HCT116 (cell line): ENCODE results near the gene NAA60. TPM values are rescaled to one million over a fixed set of nuclear protein-coding genes. Genes with fewer than 3 reads are reported as not detected.

ENCODE experiments used
- ATAC-seq: fragments of 200-7000 bp; cut with Tn5 transposase; 2 replicates; pipeline ENCODE4 v1.9.1; 2020; ENCODE audit warnings: mild to moderate bottlenecking, moderate library complexity
- BruUV-seq: library from RNA; stranded (reverse); fragments of 400-500 nt; replicated peaks from 2 replicates; lab custom pipeline; 2021; lab: Mats Ljungman, UMichigan
- CTCF ChIA-PET: fragments of 300-600 bp; sonication (Branson Sonifier 250); formaldehyde crosslinking; loops from one replicate; lab custom pipeline; 2021; ENCODE audit warnings: antibody characterized with exemption; lab: Charles Lee
- POLR2A ChIA-PET: fragments of 300-600, 350-600 bp; sonication (Branson Sonifier 250); formaldehyde crosslinking; loops from one replicate; lab custom pipeline; 2021; ENCODE audit warnings: antibody characterized with exemption; lab: Charles Lee
- RAD21 ChIA-PET, 2 experiments: fragments of 300-600 bp; sonication (Branson Sonifier 250); formaldehyde crosslinking; loops; one replicate each; lab custom pipeline; 2023; ENCODE audit warnings: low total read pairs in 2 of 2; ENCODE audit not compliant: uncharacterized antibody in 2 of 2, unreplicated experiment in 2 of 2, low non-redundant PET in 1 of 2; lab: Charles Lee
- DNase-seq: peaks from one replicate; pipeline ENCODE4 v3.0.0-alpha.2; 2010; ENCODE audit warnings: low read depth, low spot score
- H2AFZ ChIP-seq: fragments of 200-600 bp; shearing (Covaris generic), sonication (generic); 2 replicates; pipeline ENCODE4 v1.6.1; 2017; ENCODE audit warnings: low read depth, mixed run types, mixed read lengths, antibody characterized with exemption, low read length; ENCODE audit not compliant: poor library complexity, severe bottlenecking
- H3K27ac ChIP-seq: 2 replicates; pipeline ENCODE4 v1.5.1; 2012; ENCODE audit warnings: low read depth, low read length
- H3K27me3 ChIP-seq: fragments of 200-600 bp; sonication (generic); 2 replicates; pipeline ENCODE4 v1.6.1; 2016; ENCODE audit warnings: mixed run types, low read length, mixed read lengths; ENCODE audit not compliant: insufficient read depth
- H3K36me3 ChIP-seq, 2 experiments: fragments of 200-500 bp in 1 of 2; fragments of 200-600 bp in 1 of 2; sonication (Bioruptor generic) in 1 of 2; sonication (generic) in 1 of 2; 2 replicates each; pipeline versions ENCODE4 v1.5.1 to v1.6.1; 2014 to 2016; ENCODE audit warnings: low read length in 2 of 2, inconsistent platforms in 1 of 2, mixed read lengths in 1 of 2, mixed run types in 1 of 2; ENCODE audit not compliant: insufficient read depth in 2 of 2, control insufficient read depth in 1 of 2
- H3K4me1 ChIP-seq, 2 experiments: fragments of 200-600 bp in 1 of 2; sonication (generic) in 1 of 2; 2 replicates each; pipeline versions ENCODE4 v1.5.1 to v1.6.1; 2012 to 2017; ENCODE audit warnings: low read length in 2 of 2, inconsistent platforms in 1 of 2, mild to moderate bottlenecking in 1 of 2, mixed read lengths in 1 of 2, mixed run types in 1 of 2, moderate library complexity in 1 of 2; ENCODE audit not compliant: insufficient read depth in 2 of 2, control insufficient read depth in 1 of 2
- H3K4me2 ChIP-seq: fragments of 200-600 bp; sonication (generic); 2 replicates; pipeline ENCODE4 v1.6.1; 2017; ENCODE audit warnings: mixed run types, low read length, mixed read lengths
- H3K4me3 ChIP-seq, 2 experiments: fragments of 200-600 bp in 1 of 2; sonication (generic) in 1 of 2; replicated peaks in 1 of 2; 2 replicates each; pipeline ENCODE4 v1.5.1; 2011 to 2016; ENCODE audit warnings: low read length in 2 of 2, control low read depth in 1 of 2, low read depth in 1 of 2, mild to moderate bottlenecking in 1 of 2, mixed read lengths in 1 of 2, mixed run types in 1 of 2
- H3K79me2 ChIP-seq: fragments of 200-600 bp; sonication (generic); 2 replicates; pipeline ENCODE4 v1.6.1; 2017; ENCODE audit warnings: mild to moderate bottlenecking, mixed run types, low read length, moderate library complexity, mixed read lengths; ENCODE audit not compliant: insufficient read depth
- H3K9ac ChIP-seq: fragments of 200-600 bp; sonication (generic); 2 replicates; pipeline ENCODE4 v1.6.1; 2016; ENCODE audit warnings: low read length, mixed read lengths
- H3K9me2 ChIP-seq: fragments of 200-600 bp; sonication (generic), shearing (Covaris generic); 2 replicates; pipeline ENCODE4 v1.6.1; 2017; ENCODE audit warnings: mixed run types, mild to moderate bottlenecking, moderate library complexity; ENCODE audit not compliant: insufficient read depth
- H3K9me3 ChIP-seq, 2 experiments: fragments of 200-500 bp in 1 of 2; fragments of 200-600 bp in 1 of 2; sonication (Bioruptor generic) in 1 of 2; sonication (generic) in 1 of 2; 2 replicates each; pipeline ENCODE4 v1.6.1; 2014 to 2017; ENCODE audit warnings: low read length in 2 of 2, mixed read lengths in 2 of 2, inconsistent platforms in 1 of 2, low read depth in 1 of 2, mild to moderate bottlenecking in 1 of 2, mixed run types in 1 of 2, moderate library complexity in 1 of 2; ENCODE audit not compliant: control insufficient read depth in 1 of 2, insufficient read depth in 1 of 2
- H4K20me1 ChIP-seq: fragments of 200-600 bp; sonication (generic), shearing (Covaris generic); 2 replicates; pipeline ENCODE4 v1.6.1; 2017; ENCODE audit warnings: mixed run types, mild to moderate bottlenecking, moderate library complexity; ENCODE audit not compliant: insufficient read depth
- CBX3 ChIP-seq: IDR thresholded peaks from 2 replicates; pipeline ENCODE4 v1.6.1; 2012; ENCODE audit warnings: low read depth
- EZH2phosphoT487 ChIP-seq: fragments of 200-600 bp; IDR thresholded peaks from 2 replicates; pipeline ENCODE4 v1.6.1; 2018; ENCODE audit warnings: antibody characterized with exemption, borderline replicate concordance
- POLR2A ChIP-seq: IDR thresholded peaks from 2 replicates; pipeline ENCODE4 v1.7.0; 2011; ENCODE audit warnings: borderline replicate concordance; ENCODE audit not compliant: insufficient read depth, insufficient read length; ENCODE audit errors: extremely low read depth
- POLR2AphosphoS5 ChIP-seq: IDR thresholded peaks from 2 replicates; pipeline ENCODE4 v1.6.1; 2011; ENCODE audit warnings: mild to moderate bottlenecking, low read depth, low read length, moderate library complexity
- RAD21 ChIP-seq: IDR thresholded peaks from 2 replicates; pipeline ENCODE4 v1.6.1; 2012; ENCODE audit warnings: low read depth, mild to moderate bottlenecking
- YY1 ChIP-seq: IDR thresholded peaks from 2 replicates; pipeline ENCODE4 v1.6.1; 2011; ENCODE audit warnings: low read length, low read depth, moderate library complexity, mild to moderate bottlenecking; ENCODE audit not compliant: insufficient replicate concordance; ENCODE audit errors: extremely low read depth
- ZFX ChIP-seq: fragments of 450-650 bp; IDR thresholded peaks from 2 replicates; pipeline ENCODE4 v1.6.1; 2017
- intact Hi-C: fragments of 100-400 bp; cut with micrococcal nuclease; formaldehyde crosslinking; loops from 2 replicates; pipeline ENCODE4 v1.10.0; 2022
- total RNA-seq: library from RNA; stranded (reverse); gene quantifications from one replicate; pipeline ENCODE4 v1.2.1, GENCODE V29; 2021; ENCODE audit not compliant: unreplicated experiment
- TF ChIP-seq, protein P1 (sequence below): IDR thresholded peaks from 2 replicates; pipeline ENCODE4 v1.6.1; 2012
- TF ChIP-seq, protein P2 (sequence below): IDR thresholded peaks from 2 replicates; pipeline ENCODE4 v1.6.1; 2011; ENCODE audit warnings: mild to moderate bottlenecking, low read length, moderate library complexity; ENCODE audit not compliant: insufficient replicate concordance; ENCODE audit errors: extremely low read depth
- TF ChIP-seq, protein P3 (sequence below): IDR thresholded peaks from 2 replicates; pipeline ENCODE4 v1.6.1; 2012; ENCODE audit warnings: low read depth

NAA60 gene
- total RNA-seq, 1 experiment from 2014 or later: 32.2 TPM

- H3K27me3 ChIP-seq: no peaks in the 10 kb centered on the region
- H3K4me1 ChIP-seq: no peaks in the 10 kb centered on the region
- no peak overlapping the region for H3K4me3 ChIP-seq
- BruUV-seq: no TSS peak
- RAD21 ChIA-PET: no interaction called here
- no peak for ATAC-seq
- peaks cover 5% of the 10 kb centered on the region for H3K79me2 ChIP-seq
- H3K36me3 ChIP-seq: peaks cover 4 to 7% of the 10 kb centered on the region in 2 experiments; a peak in 3 of 4 replicates
- H3K9me3 ChIP-seq: no peaks in the 10 kb centered on the region
- H3K9ac ChIP-seq: no peak overlapping the region
- intact Hi-C loops: no loop called here
- no peak overlapping the region for H3K27ac ChIP-seq
- no peak for TF ChIP-seq POLR2AphosphoS5
- TF ChIP-seq CBX3: no peak
- TF ChIP-seq, protein P1, sequence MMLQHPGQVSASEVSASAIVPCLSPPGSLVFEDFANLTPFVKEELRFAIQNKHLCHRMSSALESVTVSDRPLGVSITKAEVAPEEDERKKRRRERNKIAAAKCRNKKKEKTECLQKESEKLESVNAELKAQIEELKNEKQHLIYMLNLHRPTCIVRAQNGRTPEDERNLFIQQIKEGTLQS: no peak
- TF ChIP-seq, protein P2, sequence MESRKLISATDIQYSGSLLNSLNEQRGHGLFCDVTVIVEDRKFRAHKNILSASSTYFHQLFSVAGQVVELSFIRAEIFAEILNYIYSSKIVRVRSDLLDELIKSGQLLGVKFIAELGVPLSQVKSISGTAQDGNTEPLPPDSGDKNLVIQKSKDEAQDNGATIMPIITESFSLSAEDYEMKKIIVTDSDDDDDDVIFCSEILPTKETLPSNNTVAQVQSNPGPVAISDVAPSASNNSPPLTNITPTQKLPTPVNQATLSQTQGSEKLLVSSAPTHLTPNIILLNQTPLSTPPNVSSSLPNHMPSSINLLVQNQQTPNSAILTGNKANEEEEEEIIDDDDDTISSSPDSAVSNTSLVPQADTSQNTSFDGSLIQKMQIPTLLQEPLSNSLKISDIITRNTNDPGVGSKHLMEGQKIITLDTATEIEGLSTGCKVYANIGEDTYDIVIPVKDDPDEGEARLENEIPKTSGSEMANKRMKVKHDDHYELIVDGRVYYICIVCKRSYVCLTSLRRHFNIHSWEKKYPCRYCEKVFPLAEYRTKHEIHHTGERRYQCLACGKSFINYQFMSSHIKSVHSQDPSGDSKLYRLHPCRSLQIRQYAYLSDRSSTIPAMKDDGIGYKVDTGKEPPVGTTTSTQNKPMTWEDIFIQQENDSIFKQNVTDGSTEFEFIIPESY: no peak
- TF ChIP-seq RAD21: no peak
- no peak for TF ChIP-seq YY1
- TF ChIP-seq POLR2A: no peak
- TF ChIP-seq, protein P3, sequence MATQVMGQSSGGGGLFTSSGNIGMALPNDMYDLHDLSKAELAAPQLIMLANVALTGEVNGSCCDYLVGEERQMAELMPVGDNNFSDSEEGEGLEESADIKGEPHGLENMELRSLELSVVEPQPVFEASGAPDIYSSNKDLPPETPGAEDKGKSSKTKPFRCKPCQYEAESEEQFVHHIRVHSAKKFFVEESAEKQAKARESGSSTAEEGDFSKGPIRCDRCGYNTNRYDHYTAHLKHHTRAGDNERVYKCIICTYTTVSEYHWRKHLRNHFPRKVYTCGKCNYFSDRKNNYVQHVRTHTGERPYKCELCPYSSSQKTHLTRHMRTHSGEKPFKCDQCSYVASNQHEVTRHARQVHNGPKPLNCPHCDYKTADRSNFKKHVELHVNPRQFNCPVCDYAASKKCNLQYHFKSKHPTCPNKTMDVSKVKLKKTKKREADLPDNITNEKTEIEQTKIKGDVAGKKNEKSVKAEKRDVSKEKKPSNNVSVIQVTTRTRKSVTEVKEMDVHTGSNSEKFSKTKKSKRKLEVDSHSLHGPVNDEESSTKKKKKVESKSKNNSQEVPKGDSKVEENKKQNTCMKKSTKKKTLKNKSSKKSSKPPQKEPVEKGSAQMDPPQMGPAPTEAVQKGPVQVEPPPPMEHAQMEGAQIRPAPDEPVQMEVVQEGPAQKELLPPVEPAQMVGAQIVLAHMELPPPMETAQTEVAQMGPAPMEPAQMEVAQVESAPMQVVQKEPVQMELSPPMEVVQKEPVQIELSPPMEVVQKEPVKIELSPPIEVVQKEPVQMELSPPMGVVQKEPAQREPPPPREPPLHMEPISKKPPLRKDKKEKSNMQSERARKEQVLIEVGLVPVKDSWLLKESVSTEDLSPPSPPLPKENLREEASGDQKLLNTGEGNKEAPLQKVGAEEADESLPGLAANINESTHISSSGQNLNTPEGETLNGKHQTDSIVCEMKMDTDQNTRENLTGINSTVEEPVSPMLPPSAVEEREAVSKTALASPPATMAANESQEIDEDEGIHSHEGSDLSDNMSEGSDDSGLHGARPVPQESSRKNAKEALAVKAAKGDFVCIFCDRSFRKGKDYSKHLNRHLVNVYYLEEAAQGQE: no peak
- no peak for TF ChIP-seq EZH2phosphoT487
- no peak for TF ChIP-seq ZFX
- DNase-seq: no peak
- H3K9me2 ChIP-seq: no peaks in the 10 kb centered on the region
- CTCF ChIA-PET: no interaction called here
- H3K4me2 ChIP-seq: no peak overlapping the region
- no peaks in the 10 kb centered on the region for H4K20me1 ChIP-seq
- H2AFZ ChIP-seq: no peak overlapping the region
- POLR2A ChIA-PET: no interaction called here
These were observed 9.1 kb upstream of the NAA60 start for GRCh38 chr16:3434373-3434772.
